HL-60 (cell line): ENCODE results near the gene AGTRAP.

Experiments
- DNase-seq, 2 experiments: peaks; one replicate each; pipeline ENCODE4 v3.0.0-alpha.2; 2010 to 2020; ENCODE audit warnings: low read depth in 1 of 2, low spot score in 1 of 2
- H3K27ac ChIP-seq: fragments of 250-450 bp; sonication (Bioruptor Pico); replicated peaks from 2 replicates; pipeline ENCODE4 v1.5.1; 2020; ENCODE audit warnings: mild to moderate bottlenecking, moderate library complexity
- H3K27me3 ChIP-seq: fragments of 250-450 bp; sonication (Bioruptor Pico); 2 replicates; pipeline ENCODE4 v1.5.1; 2021; ENCODE audit warnings: mild to moderate bottlenecking, moderate library complexity; ENCODE audit not compliant: insufficient read depth, poor library complexity, severe bottlenecking
- H3K4me3 ChIP-seq: replicated peaks from 2 replicates; pipeline ENCODE4 v1.5.1; 2011; ENCODE audit warnings: mild to moderate bottlenecking, control low read depth, low read length; ENCODE audit not compliant: insufficient read depth
- GABPA ChIP-seq: IDR thresholded peaks from 2 replicates; pipeline ENCODE4 v1.6.1; 2012; ENCODE audit warnings: low read depth
- POLR2AphosphoS5 ChIP-seq: IDR thresholded peaks from 2 replicates; pipeline ENCODE4 v1.6.1; 2012; ENCODE audit warnings: low read depth
- REST ChIP-seq: IDR thresholded peaks from 2 replicates; pipeline ENCODE4 v1.6.1; 2012; ENCODE audit warnings: low read depth; ENCODE audit not compliant: insufficient replicate concordance
- SPI1 ChIP-seq: IDR thresholded peaks from 2 replicates; pipeline ENCODE4 v1.6.1; 2012; ENCODE audit warnings: low read depth, mild to moderate bottlenecking, borderline replicate concordance
- TF ChIP-seq, protein P1 (sequence below): IDR thresholded peaks from one replicate; pipeline ENCODE4 v1.5.1; 2011; ENCODE audit warnings: low read length, control low read depth, inconsistent platforms; ENCODE audit not compliant: insufficient read depth

AGTRAP gene

GRCh38 chr1:11770011-11770410 lies 34.1 kb downstream of the AGTRAP start:
- no peak overlapping the region for H3K4me3 ChIP-seq
- TF ChIP-seq, protein P1, sequence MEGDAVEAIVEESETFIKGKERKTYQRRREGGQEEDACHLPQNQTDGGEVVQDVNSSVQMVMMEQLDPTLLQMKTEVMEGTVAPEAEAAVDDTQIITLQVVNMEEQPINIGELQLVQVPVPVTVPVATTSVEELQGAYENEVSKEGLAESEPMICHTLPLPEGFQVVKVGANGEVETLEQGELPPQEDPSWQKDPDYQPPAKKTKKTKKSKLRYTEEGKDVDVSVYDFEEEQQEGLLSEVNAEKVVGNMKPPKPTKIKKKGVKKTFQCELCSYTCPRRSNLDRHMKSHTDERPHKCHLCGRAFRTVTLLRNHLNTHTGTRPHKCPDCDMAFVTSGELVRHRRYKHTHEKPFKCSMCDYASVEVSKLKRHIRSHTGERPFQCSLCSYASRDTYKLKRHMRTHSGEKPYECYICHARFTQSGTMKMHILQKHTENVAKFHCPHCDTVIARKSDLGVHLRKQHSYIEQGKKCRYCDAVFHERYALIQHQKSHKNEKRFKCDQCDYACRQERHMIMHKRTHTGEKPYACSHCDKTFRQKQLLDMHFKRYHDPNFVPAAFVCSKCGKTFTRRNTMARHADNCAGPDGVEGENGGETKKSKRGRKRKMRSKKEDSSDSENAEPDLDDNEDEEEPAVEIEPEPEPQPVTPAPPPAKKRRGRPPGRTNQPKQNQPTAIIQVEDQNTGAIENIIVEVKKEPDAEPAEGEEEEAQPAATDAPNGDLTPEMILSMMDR = no peak
- TF ChIP-seq POLR2AphosphoS5 (no peak), GABPA (no peak), SPI1 (no peak), REST (no peak)
- DNase-seq = no peak
- no peak overlapping the region for H3K27ac ChIP-seq
- H3K27me3 ChIP-seq = no peaks in the 10 kb centered on the region

DNA sequence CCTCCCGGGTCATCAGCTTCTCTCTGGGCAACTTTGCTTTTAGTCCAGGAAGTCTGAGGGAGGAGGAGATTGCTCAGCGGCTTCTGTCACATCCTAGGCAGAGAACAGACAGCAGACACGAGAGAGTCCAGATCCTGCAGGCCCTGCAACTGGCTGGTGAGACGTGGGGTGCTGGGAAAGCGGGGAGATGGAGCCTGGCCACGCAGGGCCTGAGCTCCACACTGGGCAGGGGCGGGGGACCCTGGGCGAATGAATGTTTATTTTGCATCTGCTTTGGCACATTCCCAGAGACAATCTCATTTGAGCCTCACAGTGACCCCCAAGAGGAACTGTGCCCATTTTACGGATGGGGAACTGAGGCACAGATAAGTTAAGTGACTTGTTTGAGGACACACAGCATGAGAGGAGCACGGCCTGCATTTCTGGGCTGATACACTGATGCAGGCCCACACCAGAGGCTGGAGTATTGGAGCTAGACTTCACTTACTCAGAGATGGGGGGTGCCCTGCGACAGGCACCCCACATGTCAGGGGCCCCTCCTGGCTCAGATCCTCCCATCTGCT lies 35.6 kb downstream of the AGTRAP start:
- H3K27me3 ChIP-seq = no peaks in the 10 kb centered on the region
- H3K4me3 ChIP-seq = no peak overlapping the region
- TF ChIP-seq GABPA = no peak
- no peak for TF ChIP-seq REST
- TF ChIP-seq, protein P1 = no peak
- no peak for TF ChIP-seq SPI1
- TF ChIP-seq POLR2AphosphoS5 = no peak
- no peak overlapping the region for H3K27ac ChIP-seq
- no peak for DNase-seq

DNA sequence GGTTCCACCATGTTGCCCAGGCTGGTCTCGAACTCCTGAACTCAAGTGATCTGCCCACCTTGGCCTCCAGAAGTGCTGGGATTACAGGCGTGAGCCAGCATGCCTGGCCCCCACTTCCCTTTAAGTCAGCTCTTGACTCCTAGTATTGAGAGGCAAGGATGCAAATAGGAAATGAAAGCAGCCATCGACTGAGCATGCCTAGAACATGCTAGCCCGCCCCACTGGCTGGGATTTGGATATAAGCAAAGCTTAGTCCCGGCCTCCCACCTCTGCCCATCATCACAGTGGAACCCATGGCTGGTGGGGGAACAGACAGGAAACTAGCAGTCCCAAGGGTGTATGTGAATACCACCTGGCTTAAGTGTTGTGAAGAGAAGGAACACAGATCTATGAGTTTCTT lies 36.5 kb downstream of the AGTRAP start:
- no peaks in the 10 kb centered on the region for H3K27me3 ChIP-seq
- DNase-seq = no peak
- TF ChIP-seq SPI1 = no peak
- TF ChIP-seq REST = no peak
- TF ChIP-seq POLR2AphosphoS5 = no peak
- TF ChIP-seq GABPA = no peak
- H3K4me3 ChIP-seq = no peak overlapping the region
- no peak overlapping the region for H3K27ac ChIP-seq

DNA sequence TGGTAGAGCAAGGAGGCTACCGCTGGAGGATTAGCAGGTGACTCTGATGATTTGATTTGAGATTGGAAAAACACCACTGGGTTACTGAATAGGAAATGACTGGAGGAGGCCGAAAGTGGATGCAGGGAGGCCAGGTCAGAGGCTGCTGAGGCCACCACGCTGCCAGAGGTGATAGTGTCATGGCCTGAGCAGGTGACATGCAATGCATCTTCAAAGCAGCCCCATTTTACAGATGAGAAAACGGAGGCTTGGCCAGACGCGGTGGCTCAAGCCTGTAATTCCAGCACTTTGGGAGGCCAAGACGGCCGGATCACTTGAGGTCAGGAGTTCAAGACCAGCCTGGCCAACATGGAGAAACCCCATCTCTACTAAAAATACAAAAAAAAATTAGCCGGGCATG lies 38.8 kb downstream of the AGTRAP start:
- no peak for TF ChIP-seq REST
- TF ChIP-seq SPI1 = no peak
- TF ChIP-seq, protein P1 = no peak
- TF ChIP-seq GABPA = no peak
- no peak for TF ChIP-seq POLR2AphosphoS5
- H3K27ac ChIP-seq = no peak overlapping the region

More for the DNA sequence above, 38.8 kb downstream of the AGTRAP start:
- no peak for DNase-seq
- no peak overlapping the region for H3K4me3 ChIP-seq
- H3K27me3 ChIP-seq = no peaks in the 10 kb centered on the region
